ENCODE results near the gene SDS. TPM values are rescaled to one million over a fixed set of nuclear protein-coding genes. Genes with fewer than 3 reads are reported as not detected.

The SDS gene
- total RNA-seq, 1 experiment from 2014 or later: not detected

- ChIA-PET POLR2A (ENCODE audit: unreplicated experiment) (no interaction called here), CTCF (interaction anchor here (0.6 kb wide), 1 partner anchor 518 kb away, joined by 3 read pairs; no protein-coding TSS in a partner anchor)
- TF ChIP-seq EZH2 (IDR thresholded peaks at IDR 0.05; ENCODE audit: low read depth) (no peak), CTCF (conservative IDR thresholded peaks at IDR 0.05) (no peak)
- Histone ChIP-seq H3K9me3 (ENCODE audit: insufficient read depth, low read depth) (no peaks in the 10 kb centered on the region), H3K4me3 (no peak overlapping the region), H3K4me1 (replicated peaks; ENCODE audit: insufficient read depth) (no peaks in the 10 kb centered on the region), H3K27me3 (ENCODE audit: insufficient read depth, low read depth) (no peaks in the 10 kb centered on the region), H3K36me3 (ENCODE audit: low read depth) (no peaks in the 10 kb centered on the region), H4K20me1 (ENCODE audit: insufficient read depth) (no peaks in the 10 kb centered on the region), H3K79me2 (ENCODE audit: low read depth) (no peaks in the 10 kb centered on the region), H3F3A (ENCODE audit: insufficient read depth, low read depth) (no peaks in the 10 kb centered on the region), H3K9me2 (ENCODE audit: insufficient read depth) (no peaks in the 10 kb centered on the region), H3K4me2 (no peak overlapping the region), H3K27ac (no peak overlapping the region), H2AFZ (no peak overlapping the region)
- BruUV-seq (replicated peaks): no TSS peak
- intact Hi-C loops (cut with micrococcal nuclease; ENCODE audit: unreplicated experiment): no loop called here
- no peak for DNase-seq
Observed at GRCh38 chr12:113436586-113436985, 32.9 kb upstream of the SDS start.

- DNase-seq: no peak
- Histone ChIP-seq H3K27me3 (ENCODE audit: insufficient read depth, low read depth) (no peaks in the 10 kb centered on the region), H3K79me2 (ENCODE audit: low read depth) (no peaks in the 10 kb centered on the region), H3F3A (ENCODE audit: insufficient read depth, low read depth) (no peaks in the 10 kb centered on the region), H3K36me3 (ENCODE audit: low read depth) (no peaks in the 10 kb centered on the region), H3K9me3 (ENCODE audit: insufficient read depth, low read depth) (no peaks in the 10 kb centered on the region), H3K27ac (no peak overlapping the region), H2AFZ (no peak overlapping the region), H3K4me2 (no peak overlapping the region), H4K20me1 (ENCODE audit: insufficient read depth) (no peaks in the 10 kb centered on the region), H3K9me2 (ENCODE audit: insufficient read depth) (no peaks in the 10 kb centered on the region), H3K4me3 (no peak overlapping the region), H3K4me1 (replicated peaks; ENCODE audit: insufficient read depth) (no peaks in the 10 kb centered on the region)
- ChIA-PET CTCF (interaction anchor here (1.0 kb wide), 1 partner anchor 10 kb away, joined by 3 read pairs; no protein-coding TSS in a partner anchor), POLR2A (ENCODE audit: unreplicated experiment) (no interaction called here)
- intact Hi-C loops (cut with micrococcal nuclease; ENCODE audit: unreplicated experiment): no loop called here
- no peak for TF ChIP-seq EZH2 (IDR thresholded peaks at IDR 0.05; ENCODE audit: low read depth)
- TF ChIP-seq CTCF (conservative IDR thresholded peaks at IDR 0.05): no peak
- BruUV-seq (replicated peaks): no TSS peak
Observed at GRCh38 chr12:113435367-113435766, 31.7 kb upstream of the SDS start.

- CTCF ChIA-PET: no interaction called here
- H3K36me3 ChIP-seq (ENCODE audit: low read depth): no peaks in the 10 kb centered on the region
- H3K27ac ChIP-seq: no peak overlapping the region
- no peaks in the 10 kb centered on the region for H4K20me1 ChIP-seq (ENCODE audit: insufficient read depth)
- no peaks in the 10 kb centered on the region for H3K27me3 ChIP-seq (ENCODE audit: insufficient read depth, low read depth)
- BruUV-seq (replicated peaks): no TSS peak
- no peak for TF ChIP-seq EZH2 (IDR thresholded peaks at IDR 0.05; ENCODE audit: low read depth)
- no peak for TF ChIP-seq CTCF (conservative IDR thresholded peaks at IDR 0.05)
- no peak for DNase-seq
- H2AFZ ChIP-seq: no peak overlapping the region
- no peak overlapping the region for H3K4me2 ChIP-seq
- H3F3A ChIP-seq (ENCODE audit: insufficient read depth, low read depth): no peaks in the 10 kb centered on the region
- H3K4me3 ChIP-seq: no peak overlapping the region
- intact Hi-C loops (cut with micrococcal nuclease; ENCODE audit: unreplicated experiment): no loop called here
- no peaks in the 10 kb centered on the region for H3K4me1 ChIP-seq (replicated peaks; ENCODE audit: insufficient read depth)
- H3K9me2 ChIP-seq (ENCODE audit: insufficient read depth): no peaks in the 10 kb centered on the region
- POLR2A ChIA-PET (ENCODE audit: unreplicated experiment): no interaction called here
- no peaks in the 10 kb centered on the region for H3K79me2 ChIP-seq (ENCODE audit: low read depth)
- H3K9me3 ChIP-seq (ENCODE audit: insufficient read depth, low read depth): no peaks in the 10 kb centered on the region
Observed at GRCh38 chr12:113432986-113433385, 29.3 kb upstream of the SDS start.

Data from PC-9 (cell line).